HPDE6-E6E7 (cell line): ENCODE data around the gene KRTAP3-1.

Experiments
- DNase-seq: peaks from one replicate; pipeline ENCODE4 v3.0.0; 2011; ENCODE audit warnings: missing footprints; ENCODE audit errors: extremely low spot score

The KRTAP3-1 gene

GRCh38 chr17:40978575-40979151 lies 30.3 kb downstream of the KRTAP3-1 start:
- no peak for DNase-seq

GRCh38 chr17:40975516-40975915 lies 33.4 kb downstream of the KRTAP3-1 start:
- no peak for DNase-seq

GRCh38 chr17:40974366-40974765 lies 34.6 kb downstream of the KRTAP3-1 start:
- no peak for DNase-seq

- no peak for DNase-seq
These were observed 41.3 kb downstream of the KRTAP3-1 start for GRCh38 chr17:40967582-40967981.

GRCh38 chr17:40966848-40967247 lies 42.1 kb downstream of the KRTAP3-1 start, which contains the start of gene KRT39:
Gene KRT39 (minus strand): TSS chr17:40966948. CDS start chr17:40966856, 92 bp downstream.
- DNase-seq: no peak

GRCh38 chr17:40963838-40964237 lies 45.1 kb downstream of the KRTAP3-1 start:
- DNase-seq: no peak

GRCh38 chr17:40962059-40962561 lies 46.8 kb downstream of the KRTAP3-1 start:
- DNase-seq: no peak

GRCh38 chr17:40961591-40961990 lies 47.3 kb downstream of the KRTAP3-1 start:
- no peak for DNase-seq

- DNase-seq: no peak
These were observed 48.8 kb downstream of the KRTAP3-1 start for GRCh38 chr17:40960144-40960543.
